SU-DHL-6 (cell line): ENCODE measurements around the gene AEBP1.

Source experiments
- EZH2phosphoT487 ChIP-seq: fragments of 200-600 bp; sonication (generic), shearing (Covaris generic); conservative IDR thresholded peaks from 2 replicates; pipeline ENCODE4 v1.6.1; 2018; ENCODE audit warnings: mild to moderate bottlenecking, antibody characterized with exemption, low read length, moderate library complexity, mixed read lengths
- TF ChIP-seq, protein P1 (sequence below): fragments of 200-600 bp; sonication (generic); IDR thresholded peaks from one replicate; pipeline ENCODE4 v1.5.1; 2017; ENCODE audit warnings: antibody characterized with exemption, mild to moderate bottlenecking, low read length, moderate library complexity; ENCODE audit not compliant: insufficient read depth, poor library complexity, severe bottlenecking

DNA sequence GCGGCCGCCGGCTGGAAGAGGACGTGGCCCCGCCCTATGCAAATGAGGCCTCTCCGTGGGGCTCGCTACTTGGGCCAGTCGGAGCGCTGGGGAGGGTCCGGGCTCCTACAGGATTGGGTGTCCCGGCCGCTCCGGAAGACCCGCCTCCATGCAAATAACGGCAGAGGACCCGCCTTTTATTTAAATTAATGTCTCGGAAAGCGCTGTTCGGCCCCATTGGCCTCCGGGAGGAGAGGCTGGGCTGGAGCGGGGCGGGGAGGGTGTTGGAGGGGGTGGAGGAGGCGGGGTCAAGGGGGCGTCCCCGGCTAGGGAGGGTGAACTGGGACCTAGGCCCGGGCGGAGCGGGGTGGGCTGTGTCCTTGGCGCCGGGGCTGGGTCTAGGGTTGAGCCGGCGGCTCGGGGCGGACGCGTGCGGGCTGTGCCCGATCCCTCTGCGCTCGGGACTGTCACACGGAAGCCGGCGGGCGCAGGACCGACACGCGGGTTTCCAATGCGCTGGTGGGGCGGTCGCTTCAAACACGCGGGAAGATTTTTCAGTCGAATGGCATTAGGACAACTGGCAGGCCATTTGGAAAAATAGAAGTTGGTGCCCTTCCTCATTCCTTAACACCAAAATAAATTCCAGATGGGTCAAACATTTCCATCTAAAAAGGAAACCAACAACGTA lies 21.5 kb upstream of the AEBP1 start:
- TF ChIP-seq, protein P1, sequence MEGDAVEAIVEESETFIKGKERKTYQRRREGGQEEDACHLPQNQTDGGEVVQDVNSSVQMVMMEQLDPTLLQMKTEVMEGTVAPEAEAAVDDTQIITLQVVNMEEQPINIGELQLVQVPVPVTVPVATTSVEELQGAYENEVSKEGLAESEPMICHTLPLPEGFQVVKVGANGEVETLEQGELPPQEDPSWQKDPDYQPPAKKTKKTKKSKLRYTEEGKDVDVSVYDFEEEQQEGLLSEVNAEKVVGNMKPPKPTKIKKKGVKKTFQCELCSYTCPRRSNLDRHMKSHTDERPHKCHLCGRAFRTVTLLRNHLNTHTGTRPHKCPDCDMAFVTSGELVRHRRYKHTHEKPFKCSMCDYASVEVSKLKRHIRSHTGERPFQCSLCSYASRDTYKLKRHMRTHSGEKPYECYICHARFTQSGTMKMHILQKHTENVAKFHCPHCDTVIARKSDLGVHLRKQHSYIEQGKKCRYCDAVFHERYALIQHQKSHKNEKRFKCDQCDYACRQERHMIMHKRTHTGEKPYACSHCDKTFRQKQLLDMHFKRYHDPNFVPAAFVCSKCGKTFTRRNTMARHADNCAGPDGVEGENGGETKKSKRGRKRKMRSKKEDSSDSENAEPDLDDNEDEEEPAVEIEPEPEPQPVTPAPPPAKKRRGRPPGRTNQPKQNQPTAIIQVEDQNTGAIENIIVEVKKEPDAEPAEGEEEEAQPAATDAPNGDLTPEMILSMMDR = no peak
- no peak for TF ChIP-seq EZH2phosphoT487
